ENCODE measurements around the gene UCKL1. TPM values are rescaled to one million over a fixed set of nuclear protein-coding genes. Genes with fewer than 3 reads are reported as not detected.

Gene UCKL1
- total RNA-seq, 3 donors from 2014 or later: 37.4 to 57.8 (median 43.6) TPM

GRCh38 chr20:63947638-63948456 is 8.4 kb downstream of the UCKL1 start:
- intact Hi-C loops (cut with DNase I, micrococcal nuclease): no loop called here
- DNase-seq (peak in 2 of 3 donors; percentile 46 to 61), ATAC-seq (no peak)
- peaks cover 45% of the 10 kb centered on the region for H3K4me1 ChIP-seq (ENCODE audit: low read depth)
- no peaks in the 10 kb centered on the region for H3K36me3 ChIP-seq (ENCODE audit: low read depth)
- TF ChIP-seq CTCF (IDR thresholded peaks at IDR 0.05): no peak
- H3K9me3 ChIP-seq: no peaks in the 10 kb centered on the region
- H3K4me3 ChIP-seq: no peak overlapping the region

- Histone ChIP-seq H3K9me3 (no peaks in the 10 kb centered on the region), H3K36me3 (ENCODE audit: low read depth) (no peaks in the 10 kb centered on the region), H3K4me3 (no peak overlapping the region), H3K4me1 (ENCODE audit: low read depth) (peaks cover 40% of the 10 kb centered on the region)
- ATAC-seq (no peak), DNase-seq (peak in 2 of 3 donors; percentile 20 to 55)
- TF ChIP-seq CTCF (IDR thresholded peaks at IDR 0.05): no peak
- intact Hi-C loops (cut with DNase I, micrococcal nuclease): no loop called here
Observed at GRCh38 chr20:63946986-63947637, 9.1 kb downstream of the UCKL1 start.

DNA sequence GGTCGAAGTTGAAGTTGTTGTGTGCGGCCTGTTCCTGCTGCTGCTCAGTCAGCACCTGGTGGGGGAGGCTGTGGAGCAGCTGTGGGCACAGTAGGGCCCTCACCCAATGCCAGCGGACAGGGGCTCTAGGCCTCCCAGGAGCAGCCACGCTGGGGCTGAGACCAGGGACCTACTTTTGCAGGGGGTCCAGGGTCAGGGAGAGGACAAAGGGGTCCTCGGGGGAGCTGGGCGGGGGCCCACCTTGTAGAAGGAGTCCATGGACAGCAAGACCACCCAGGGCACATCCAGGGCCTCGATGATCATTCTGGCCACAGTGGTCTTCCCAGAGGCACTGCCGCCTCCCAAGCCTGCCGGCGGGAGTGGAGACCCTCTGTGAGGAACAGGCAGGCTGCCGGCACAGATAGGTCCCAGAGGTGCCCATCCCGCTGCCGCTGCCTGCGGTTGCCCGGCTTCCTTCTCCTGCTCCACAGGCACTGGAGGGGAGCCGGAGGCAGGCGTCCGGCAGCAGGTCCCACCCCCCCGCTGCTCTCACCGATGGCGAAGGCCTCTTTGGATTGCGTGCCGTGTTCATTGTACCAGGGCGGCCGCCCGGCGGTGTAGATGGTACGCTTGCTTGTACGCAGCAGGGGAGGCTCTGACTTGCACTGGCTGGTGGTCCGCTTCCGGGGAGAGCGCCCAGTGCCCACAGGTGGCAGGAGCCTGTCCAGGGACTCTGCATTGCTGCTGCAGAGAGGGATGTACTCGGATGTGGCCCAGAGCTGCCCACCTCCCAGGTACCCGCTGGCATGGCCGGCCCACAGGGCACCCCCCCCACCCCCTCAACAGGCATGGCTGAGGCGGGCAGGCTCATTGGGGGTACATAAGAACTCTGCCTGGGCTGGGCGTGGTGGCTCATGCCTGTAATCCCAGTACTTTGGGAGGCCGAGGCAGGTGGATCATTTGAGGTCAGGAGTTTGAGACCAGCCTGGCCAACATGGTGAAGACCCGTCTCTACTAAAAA is 10.0 kb downstream of the UCKL1 start:
- TF ChIP-seq CTCF (IDR thresholded peaks at IDR 0.05): no peak
- DNase-seq (peak in 2 of 3 donors; percentile 26 to 50), ATAC-seq (no peak)
- peaks cover 32% of the 10 kb centered on the region for H3K4me1 ChIP-seq (ENCODE audit: low read depth)
- H3K36me3 ChIP-seq (ENCODE audit: low read depth): no peaks in the 10 kb centered on the region
- intact Hi-C loops (cut with DNase I, micrococcal nuclease): no loop called here
- H3K4me3 ChIP-seq: no peak overlapping the region
- H3K9me3 ChIP-seq: no peaks in the 10 kb centered on the region

GRCh38 chr20:63945031-63945658 is 11.1 kb downstream of the UCKL1 start:
- intact Hi-C loops (cut with DNase I, micrococcal nuclease): no loop called here
- peaks cover 21% of the 10 kb centered on the region for H3K4me1 ChIP-seq (ENCODE audit: low read depth)
- H3K36me3 ChIP-seq (ENCODE audit: low read depth): no peaks in the 10 kb centered on the region
- no peak for ATAC-seq
- no peak overlapping the region for H3K4me3 ChIP-seq
- no peak for TF ChIP-seq CTCF (IDR thresholded peaks at IDR 0.05)
- H3K9me3 ChIP-seq: no peaks in the 10 kb centered on the region
- peak in 2 of 3 donors; percentile 26 to 45 for DNase-seq

All from mucosa of descending colon (tissue), 3 donors.